ENCODE results near the gene SERHL2. TPM values are rescaled to one million over a fixed set of nuclear protein-coding genes. Genes with fewer than 3 reads are reported as not detected.
"Not testable (repeated sequence)": the region's sequence is repeated elsewhere in the genome, so short reads cannot be mapped to it uniquely, and the experiment has no call there.

The SERHL2 gene
- total RNA-seq, 1 donor = 2.9 TPM

- not testable (repeated sequence) for H3K4me2 ChIP-seq (ENCODE audit: insufficient read depth, low read length); H3K27me3 ChIP-seq (ENCODE audit: insufficient read depth, low read length); DNase-seq (ENCODE audit: insufficient read length, low spot score, missing footprints); H3K4me3 ChIP-seq (ENCODE audit: insufficient read depth, low read length); H3K27ac ChIP-seq (ENCODE audit: low read depth, low read length); H2AFZ ChIP-seq (ENCODE audit: low read length); H3K9me3 ChIP-seq (ENCODE audit: low read depth, low read length); H3K4me1 ChIP-seq (ENCODE audit: insufficient read depth, low read length); H4K20me1 ChIP-seq (ENCODE audit: insufficient read depth, low read length)
- Histone ChIP-seq H3K79me2 (ENCODE audit: insufficient read depth, low read length) (peaks cover 10% of the 10 kb centered on the region), H3K36me3 (ENCODE audit: insufficient read depth, low read length) (peaks cover 26% of the 10 kb centered on the region)
Observed at GRCh38 chr22:42577141-42577540, 23.4 kb downstream of the SERHL2 start.

DNA sequence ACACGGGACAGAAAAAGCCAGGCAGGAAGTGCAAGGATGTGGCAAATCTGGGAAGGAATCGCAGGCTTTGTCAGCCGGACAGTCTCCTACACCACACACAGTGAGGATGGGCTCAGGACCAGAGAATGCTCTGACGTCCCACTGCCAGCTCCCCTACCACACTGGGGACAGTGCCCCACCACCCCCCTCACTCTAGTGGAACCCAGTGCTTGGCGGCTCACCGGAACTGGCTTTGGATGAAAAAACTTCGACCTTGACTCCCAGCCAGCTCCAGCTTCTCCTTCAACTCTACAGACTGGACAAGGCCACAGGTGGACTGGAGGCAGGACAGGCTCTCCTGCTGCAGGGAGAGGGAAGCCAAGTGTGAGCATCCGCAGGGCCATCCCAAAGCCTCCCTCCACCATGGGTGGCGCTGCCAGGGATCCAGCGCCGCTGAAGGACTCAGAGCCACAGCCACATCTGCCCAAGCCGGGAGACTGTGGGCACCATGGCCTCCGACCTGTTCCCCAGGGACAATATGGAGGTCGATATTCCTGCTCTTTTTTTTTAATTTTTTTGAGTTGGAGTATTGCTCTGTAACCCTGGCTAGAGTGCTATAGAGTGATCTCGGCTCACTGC lies 24.0 kb downstream of the SERHL2 start:
- Histone ChIP-seq H2AFZ (ENCODE audit: low read length) (no peak overlapping the region), H3K4me3 (ENCODE audit: insufficient read depth, low read length) (no peak overlapping the region), H3K4me1 (ENCODE audit: insufficient read depth, low read length) (peaks cover 7% of the 10 kb centered on the region), H3K79me2 (ENCODE audit: insufficient read depth, low read length) (peaks cover 12% of the 10 kb centered on the region), H3K27me3 (ENCODE audit: insufficient read depth, low read length) (no peaks in the 10 kb centered on the region), H3K4me2 (ENCODE audit: insufficient read depth, low read length) (no peak overlapping the region), H3K36me3 (ENCODE audit: insufficient read depth, low read length) (peaks cover 25% of the 10 kb centered on the region), H3K9me3 (ENCODE audit: low read depth, low read length) (no peaks in the 10 kb centered on the region), H4K20me1 (ENCODE audit: insufficient read depth, low read length) (no peaks in the 10 kb centered on the region), H3K27ac (ENCODE audit: low read depth, low read length) (no peak overlapping the region)
- peak; percentile 34 for DNase-seq (ENCODE audit: insufficient read length, low spot score, missing footprints)
- no peak for TF ChIP-seq CTCF (IDR thresholded peaks at IDR 0.05; ENCODE audit: extremely low read depth, low read depth, low read length)

DNA sequence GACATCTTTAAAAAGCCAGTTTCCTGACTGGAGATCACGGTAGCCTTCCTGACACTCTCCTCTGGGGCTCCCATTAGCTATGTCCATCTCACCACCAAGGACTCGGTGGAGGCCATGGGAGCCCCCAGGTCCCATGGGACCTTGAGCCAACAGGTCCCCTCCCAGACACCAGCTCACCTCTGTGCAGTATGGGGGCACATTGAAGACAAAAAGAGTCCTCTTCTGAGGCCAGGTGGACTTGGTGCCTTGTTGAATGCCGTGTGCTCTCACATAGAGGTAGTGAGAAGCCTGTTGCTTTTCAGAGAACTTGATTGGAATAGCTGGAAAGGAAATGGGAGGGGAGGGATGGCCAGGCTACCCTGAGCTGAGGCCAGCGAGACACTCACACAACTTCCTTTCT lies 26.3 kb downstream of the SERHL2 start:
- not testable (repeated sequence) for H3K4me2 ChIP-seq (ENCODE audit: insufficient read depth, low read length); H3K27me3 ChIP-seq (ENCODE audit: insufficient read depth, low read length); H2AFZ ChIP-seq (ENCODE audit: low read length); H4K20me1 ChIP-seq (ENCODE audit: insufficient read depth, low read length); DNase-seq (ENCODE audit: insufficient read length, low spot score, missing footprints); H3K4me1 ChIP-seq (ENCODE audit: insufficient read depth, low read length); H3K9me3 ChIP-seq (ENCODE audit: low read depth, low read length); H3K27ac ChIP-seq (ENCODE audit: low read depth, low read length); H3K4me3 ChIP-seq (ENCODE audit: insufficient read depth, low read length)
- peaks cover 41% of the 10 kb centered on the region for H3K36me3 ChIP-seq (ENCODE audit: insufficient read depth, low read length)
- peaks cover 12% of the 10 kb centered on the region for H3K79me2 ChIP-seq (ENCODE audit: insufficient read depth, low read length)

DNA sequence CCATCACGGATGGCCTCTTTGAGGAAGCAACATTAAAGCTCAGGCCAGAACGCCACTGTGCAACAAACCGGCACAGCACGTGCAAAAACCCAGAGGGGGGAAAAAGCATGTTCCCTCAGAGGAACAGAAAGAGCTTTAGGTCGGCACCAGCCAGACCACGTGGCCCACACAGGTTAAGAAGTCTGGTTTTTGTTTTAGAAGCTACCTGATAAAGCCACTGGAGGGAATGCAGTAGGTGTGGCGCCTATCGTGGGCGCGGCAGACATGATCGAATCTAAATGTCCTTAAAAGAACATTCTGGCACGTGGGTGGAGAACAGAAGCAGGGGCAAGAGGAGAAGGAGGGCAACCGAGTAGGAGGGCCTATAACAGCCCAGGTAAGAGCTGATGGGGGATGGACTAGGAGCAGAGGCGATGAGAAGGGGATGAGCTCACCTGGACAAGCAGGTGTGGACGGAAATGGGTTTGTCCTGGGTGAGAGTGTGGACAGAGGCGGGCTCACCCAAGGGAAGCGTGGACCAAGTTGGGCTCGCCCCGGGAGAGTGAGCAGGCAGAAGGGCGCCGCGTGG lies 27.5 kb downstream of the SERHL2 start:
- H3K27ac ChIP-seq (ENCODE audit: low read depth, low read length) = peak overlapping the region; percentile 23
- H3K4me2 ChIP-seq (ENCODE audit: insufficient read depth, low read length) = peak overlapping the region; percentile 86
- H4K20me1 ChIP-seq (ENCODE audit: insufficient read depth, low read length); DNase-seq (ENCODE audit: insufficient read length, low spot score, missing footprints); H2AFZ ChIP-seq (ENCODE audit: low read length); H3K27me3 ChIP-seq (ENCODE audit: insufficient read depth, low read length); H3K4me1 ChIP-seq (ENCODE audit: insufficient read depth, low read length); H3K9me3 ChIP-seq (ENCODE audit: low read depth, low read length): not testable (repeated sequence)
- peak overlapping the region; percentile 80 for H3K4me3 ChIP-seq (ENCODE audit: insufficient read depth, low read length)
- H3K79me2 ChIP-seq (ENCODE audit: insufficient read depth, low read length) = peaks cover 12% of the 10 kb centered on the region
- peaks cover 54% of the 10 kb centered on the region for H3K36me3 ChIP-seq (ENCODE audit: insufficient read depth, low read length)

GRCh38 chr22:42581762-42582716 lies 28.3 kb downstream of the SERHL2 start:
- H3K36me3 ChIP-seq (ENCODE audit: insufficient read depth, low read length) = peaks cover 59% of the 10 kb centered on the region
- peaks cover 7% of the 10 kb centered on the region for H3K4me1 ChIP-seq (ENCODE audit: insufficient read depth, low read length)
- TF ChIP-seq CTCF (IDR thresholded peaks at IDR 0.05; ENCODE audit: extremely low read depth, low read depth, low read length) = no peak
- no peaks in the 10 kb centered on the region for H3K9me3 ChIP-seq (ENCODE audit: low read depth, low read length)
- H2AFZ ChIP-seq (ENCODE audit: low read length) = peak overlapping the region; percentile 28
- H3K4me2 ChIP-seq (ENCODE audit: insufficient read depth, low read length) = peak overlapping the region; percentile 86
- peak overlapping the region; percentile 80 for H3K4me3 ChIP-seq (ENCODE audit: insufficient read depth, low read length)
- peak; percentile 96 for DNase-seq (ENCODE audit: insufficient read length, low spot score, missing footprints)
- no peaks in the 10 kb centered on the region for H3K27me3 ChIP-seq (ENCODE audit: insufficient read depth, low read length)
- H4K20me1 ChIP-seq (ENCODE audit: insufficient read depth, low read length) = no peaks in the 10 kb centered on the region
- peak overlapping the region; percentile 23 for H3K27ac ChIP-seq (ENCODE audit: low read depth, low read length)
- peaks cover 12% of the 10 kb centered on the region for H3K79me2 ChIP-seq (ENCODE audit: insufficient read depth, low read length)

Data from osteoblast (primary cell).